ENCODE data around the gene BPI.
"Not testable (repeated sequence)": the region's sequence is repeated elsewhere in the genome, so short reads cannot be mapped to it uniquely, and the experiment has no call there.

The BPI gene

DNA sequence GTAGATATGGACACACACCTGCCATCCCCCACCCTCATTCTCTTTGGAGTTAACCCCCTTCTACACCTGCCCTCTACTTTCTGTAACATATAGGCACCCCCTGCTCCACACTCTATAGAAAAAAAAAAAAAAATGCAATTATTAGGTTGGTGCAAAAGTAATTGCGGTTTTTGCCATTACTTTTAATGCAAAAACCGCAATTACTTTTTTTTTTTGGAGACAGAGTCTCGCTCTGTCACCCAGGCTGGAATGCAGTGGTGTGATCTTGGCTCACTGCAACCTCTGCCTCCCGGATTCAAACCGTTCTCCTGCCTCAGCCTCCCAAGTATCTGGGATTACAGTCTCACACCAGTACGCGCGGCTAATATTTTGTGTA is 35.6 kb downstream of the BPI start:
- DNase-seq = not testable (repeated sequence)

DNA sequence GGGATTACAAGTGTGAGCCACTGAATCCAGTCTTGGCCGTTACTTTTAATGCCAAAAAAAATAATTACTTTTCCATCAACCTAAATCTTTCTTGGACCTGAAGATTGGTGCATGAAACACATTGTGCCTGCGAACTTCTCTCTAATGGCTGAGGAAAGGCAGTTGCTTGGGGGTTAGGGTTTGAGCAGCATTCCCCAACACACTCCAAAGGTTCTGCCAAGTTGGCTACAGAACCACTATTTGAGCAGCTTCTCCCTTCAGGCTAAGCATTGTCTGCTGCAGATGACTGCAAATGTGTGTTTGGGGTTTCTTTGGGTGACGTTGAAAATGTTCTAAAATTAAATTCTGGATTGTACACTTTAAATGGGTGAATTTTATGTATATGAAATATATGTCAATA is 36.0 kb downstream of the BPI start:
- DNase-seq = no peak

DNA sequence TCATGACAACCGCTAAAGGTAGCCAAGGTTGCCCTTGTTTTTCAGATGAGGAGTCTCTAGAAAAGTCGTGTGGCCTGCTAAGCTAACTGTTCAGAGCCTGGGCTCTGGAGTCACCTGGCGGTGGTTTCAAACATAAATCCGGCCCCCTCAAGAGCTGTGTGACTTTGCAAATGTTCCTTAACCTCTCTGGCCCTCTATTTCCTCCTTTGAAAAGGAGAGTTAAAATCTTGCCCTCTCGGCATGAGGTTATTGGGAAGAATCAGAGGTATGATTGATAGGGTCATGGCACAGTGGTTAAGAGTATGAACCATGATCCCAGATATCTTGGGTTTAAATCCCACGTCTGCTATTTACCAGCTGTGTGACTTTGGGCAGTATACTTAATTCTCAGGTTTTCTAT is 36.7 kb downstream of the BPI start:
- DNase-seq = no peak

DNA sequence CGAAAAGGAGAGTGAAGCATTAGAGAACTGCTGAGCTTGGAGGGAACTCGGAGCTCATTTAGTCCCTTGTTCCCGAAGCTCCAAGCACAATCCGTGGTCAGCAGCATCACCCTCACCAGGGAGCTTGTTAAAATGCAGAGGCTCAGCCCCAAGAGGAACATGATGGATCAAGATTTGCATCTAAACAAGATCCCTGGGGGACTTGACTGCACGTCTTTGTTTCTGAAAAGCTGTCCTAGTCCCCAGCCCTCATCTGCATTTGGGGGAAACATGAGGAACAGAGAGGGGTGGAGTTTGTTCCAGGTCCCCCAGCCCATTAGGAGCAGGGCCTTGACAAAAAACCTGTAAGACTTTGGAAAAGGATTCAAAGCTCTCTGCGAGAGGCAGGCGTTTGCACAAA is 38.3 kb downstream of the BPI start:
- DNase-seq = no peak

DNA sequence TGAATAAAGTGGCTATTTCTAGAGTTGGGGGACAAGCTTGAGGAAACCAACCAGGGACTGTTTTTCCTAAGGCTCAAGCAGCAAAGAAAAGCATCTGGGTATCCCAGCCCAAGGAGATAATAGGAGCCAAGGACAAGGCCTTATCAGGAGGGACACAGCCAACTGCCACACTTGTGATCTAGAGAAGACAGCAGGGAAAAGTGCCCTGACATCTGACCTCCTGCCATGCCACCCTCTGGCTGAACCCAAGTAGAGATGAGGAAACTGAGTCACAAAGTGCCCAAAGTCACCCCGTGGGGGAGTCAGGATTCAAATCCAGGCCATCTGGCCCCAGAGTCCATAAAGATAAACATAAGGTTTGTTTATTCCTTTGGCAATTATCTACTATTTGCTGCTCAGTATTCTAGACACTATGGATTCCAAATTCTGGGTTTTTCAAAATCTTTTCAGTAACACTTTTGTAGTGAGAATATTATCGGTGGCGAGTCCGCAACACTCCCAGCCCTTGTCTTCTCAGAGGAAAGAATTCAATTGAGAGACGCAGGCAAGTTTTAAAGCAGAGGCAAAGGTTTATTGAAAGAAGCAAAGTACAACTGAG is 38.9 kb downstream of the BPI start:
- DNase-seq = no peak

DNA sequence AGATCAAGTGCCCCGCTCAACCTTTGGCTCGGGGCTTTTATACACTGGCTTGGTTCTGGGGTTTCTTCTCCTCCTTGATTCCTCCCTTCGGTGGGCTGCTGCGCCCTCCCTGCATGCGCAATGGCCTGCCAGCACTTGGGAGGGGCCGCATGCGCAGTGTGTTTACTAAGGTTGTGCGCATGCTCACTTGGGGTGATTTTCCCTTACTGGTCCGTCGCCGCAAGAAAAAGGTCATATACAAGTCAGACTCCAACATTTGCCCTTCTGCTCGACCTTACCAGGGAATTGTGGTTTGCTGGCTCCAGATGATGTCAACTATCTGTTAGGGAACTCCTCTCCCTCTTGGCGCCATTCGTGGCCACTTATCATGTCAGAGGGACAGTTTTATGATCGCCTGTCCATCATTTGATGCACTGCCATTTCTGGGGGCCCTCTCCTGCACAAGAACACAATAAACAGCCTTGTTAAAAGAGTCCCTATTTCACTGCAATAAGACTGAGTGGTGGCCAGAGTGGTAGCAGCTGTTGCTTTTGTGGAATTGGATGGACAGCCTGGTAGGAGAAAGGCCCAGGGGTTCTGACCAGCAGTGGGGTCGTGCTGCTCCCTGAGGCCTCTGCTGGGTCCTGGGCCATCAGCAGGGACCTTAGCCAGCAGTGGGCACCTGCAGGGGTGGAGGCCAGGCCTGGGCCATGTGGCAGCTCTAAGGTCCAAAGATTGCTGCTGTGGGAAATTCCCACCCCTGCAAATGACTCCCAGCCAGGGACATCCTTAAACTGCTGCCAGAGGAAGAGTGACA is 39.6 kb downstream of the BPI start:
- no peak for DNase-seq

DNA sequence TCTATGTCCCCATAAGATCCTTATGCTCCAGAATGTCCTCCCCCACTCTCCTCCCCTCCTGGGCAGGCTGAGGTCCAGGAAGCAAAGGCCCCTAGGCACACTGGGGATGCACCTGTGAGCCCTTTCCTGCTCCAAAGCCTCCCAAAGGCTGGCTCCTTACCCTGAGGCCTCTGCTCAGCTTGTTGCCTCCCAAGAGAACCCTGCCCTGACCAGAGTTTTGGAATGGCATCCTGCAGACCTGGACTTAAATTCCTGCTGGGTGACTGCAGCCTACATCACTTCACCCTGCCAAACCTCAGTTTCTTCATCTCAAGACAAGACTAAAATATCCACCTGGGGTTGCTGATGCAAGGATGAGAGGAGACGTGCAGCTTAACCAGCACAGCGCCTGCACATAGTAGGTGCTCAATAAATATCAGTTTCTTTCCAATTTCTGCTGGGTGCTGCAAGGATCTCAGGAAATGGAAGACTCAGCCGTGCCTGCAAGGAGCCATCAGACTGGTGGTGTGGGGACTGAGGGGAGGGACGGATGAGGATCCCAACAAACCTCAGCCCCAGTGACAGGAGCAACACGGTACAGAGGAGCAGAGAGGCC is 40.2 kb downstream of the BPI start:
- no peak for DNase-seq

DNA sequence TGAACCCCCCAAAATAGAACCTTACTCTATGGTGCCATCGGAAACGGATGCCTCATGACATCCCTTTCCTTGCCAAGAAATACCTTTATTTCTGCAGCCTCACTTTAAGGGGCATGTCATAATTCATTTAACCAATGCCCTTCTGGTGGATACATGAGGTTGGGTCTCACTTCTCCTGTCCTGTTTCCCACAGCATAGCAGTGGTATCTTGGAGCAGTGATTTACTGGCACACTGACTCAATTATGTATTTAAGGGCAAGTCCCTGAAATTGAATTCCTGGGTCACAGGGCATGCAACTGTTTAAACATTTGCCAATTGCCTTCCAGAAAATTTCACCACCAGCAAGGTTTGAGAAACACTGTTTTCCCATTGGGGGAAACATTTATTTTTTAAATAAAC is 41.7 kb downstream of the BPI start:
- no peak for DNase-seq

DNA sequence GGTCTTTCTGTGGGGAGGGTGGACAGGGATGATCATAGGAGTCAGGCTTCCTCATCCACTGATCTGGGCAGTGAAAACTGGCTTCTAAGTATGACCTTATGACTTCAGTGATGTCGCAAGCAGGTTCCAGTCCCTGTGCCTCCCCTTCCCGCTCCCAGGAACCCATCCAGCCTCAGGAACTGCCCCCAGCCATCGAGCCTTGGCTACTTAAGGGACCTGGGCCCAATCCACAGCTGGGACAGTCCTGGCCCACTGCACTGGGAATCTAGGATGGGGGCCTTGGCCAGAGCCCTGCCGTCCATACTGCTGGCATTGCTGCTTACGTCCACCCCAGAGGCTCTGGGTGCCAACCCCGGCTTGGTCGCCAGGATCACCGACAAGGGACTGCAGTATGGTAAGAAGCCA is 42.3 kb downstream of the BPI start, which contains the start of gene LBP:
LBP (plus strand) TSS at position 236 of the 405 bp plus-strand sequence; CDS start at position 271, 35 bp downstream.
- DNase-seq = no peak

DNA sequence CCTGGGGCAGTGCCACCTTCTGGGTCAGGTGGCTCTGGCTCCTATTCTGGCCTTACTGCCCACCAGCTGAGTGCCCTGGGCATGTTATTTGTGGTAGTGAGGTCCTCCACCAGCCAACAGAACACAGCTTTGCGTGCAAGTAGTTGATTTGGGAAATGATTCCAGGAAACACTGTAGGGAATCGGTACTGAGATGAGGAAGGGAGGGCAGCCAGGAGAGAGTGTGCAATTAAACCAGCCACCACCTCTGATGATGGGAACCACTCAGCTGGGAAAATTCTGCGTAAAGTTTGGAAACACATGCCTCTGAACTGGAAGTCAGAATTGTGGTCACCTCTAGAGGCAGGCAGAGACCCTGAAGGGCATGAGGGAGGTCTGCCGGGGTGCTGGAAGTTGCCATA is 42.8 kb downstream of the BPI start:
- no peak for DNase-seq

DNA sequence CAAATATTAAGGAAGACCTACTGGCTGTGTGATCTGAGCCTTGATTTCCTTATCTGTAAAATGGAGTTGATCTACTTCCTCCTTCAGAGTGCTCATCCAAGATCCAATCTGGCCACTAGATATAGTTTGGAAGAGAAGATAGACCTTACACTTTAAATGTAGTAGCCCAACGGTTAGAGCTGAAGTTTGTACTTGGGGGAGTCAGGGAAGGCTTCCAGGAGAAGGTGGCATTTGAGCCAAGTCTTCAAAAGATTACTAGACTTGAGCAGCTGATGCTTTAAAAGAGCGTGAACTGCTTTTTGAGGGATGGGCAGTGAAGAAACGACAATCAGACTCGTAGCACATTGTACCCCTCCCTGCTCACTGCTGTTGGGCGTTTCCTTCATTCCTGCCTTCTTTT is 45.9 kb downstream of the BPI start:
- no peak for DNase-seq

DNA sequence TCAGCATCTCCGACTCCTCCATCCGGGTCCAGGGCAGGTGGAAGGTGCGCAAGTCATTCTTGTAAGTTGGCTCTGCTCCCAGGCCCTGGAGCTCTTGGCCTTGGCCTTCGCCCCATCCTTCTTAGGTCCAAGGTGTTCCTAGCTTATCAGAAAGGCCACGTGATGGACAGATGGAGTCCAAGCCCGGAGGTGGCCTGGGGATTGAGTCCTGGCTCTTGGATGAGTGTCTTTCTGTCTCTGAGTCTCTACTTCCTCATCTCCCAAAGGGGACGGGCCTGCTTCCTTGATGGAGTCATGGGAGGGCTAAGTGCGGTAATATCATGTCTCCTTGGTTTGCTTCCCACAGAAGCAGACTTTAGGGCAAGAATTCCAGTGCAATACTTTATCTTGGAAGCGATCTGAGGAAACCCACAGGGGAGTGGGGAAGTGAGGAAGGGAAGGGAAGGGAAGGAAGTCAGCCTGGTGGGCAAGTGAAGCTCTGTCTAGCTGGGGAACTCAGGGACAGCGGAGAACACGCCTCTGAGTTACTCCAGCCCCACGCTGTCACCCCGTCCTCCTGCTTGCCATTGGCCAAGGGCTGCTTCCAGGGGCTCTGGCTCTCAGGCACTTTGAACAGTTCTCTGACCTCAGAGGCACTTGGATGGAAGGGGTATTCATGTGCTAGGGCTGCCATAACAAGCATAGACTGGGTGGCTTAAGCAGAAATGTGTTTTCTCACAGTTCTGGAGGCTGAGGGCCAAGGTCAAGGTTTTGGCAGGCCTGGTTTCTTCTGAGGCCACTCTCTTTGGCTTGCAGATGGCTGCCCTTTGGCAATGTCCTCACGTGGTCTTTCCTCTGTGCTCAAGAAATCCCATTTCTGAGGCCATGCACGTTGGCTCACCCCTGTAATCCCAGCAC is 47.2 kb downstream of the BPI start:
- DNase-seq = no peak

DNA sequence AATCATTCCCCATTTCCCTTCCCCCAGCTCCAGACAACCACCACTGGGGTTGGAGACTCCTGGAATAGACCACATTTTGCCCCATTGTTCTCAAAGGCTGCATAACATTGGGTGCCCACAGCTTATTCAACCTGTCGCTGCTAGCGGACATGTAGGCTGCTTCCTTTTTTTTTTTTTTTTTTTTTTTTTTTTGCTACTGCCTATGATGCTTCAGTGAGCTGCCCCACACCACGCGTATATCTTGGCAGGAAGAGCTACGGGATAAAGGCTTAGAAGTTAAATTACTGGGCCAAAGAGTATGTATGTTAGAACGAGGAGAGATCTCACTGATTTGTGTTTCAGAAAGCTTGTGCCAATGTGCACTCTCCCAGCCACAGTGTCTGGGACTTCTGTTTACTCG is 49.4 kb downstream of the BPI start:
- no peak for DNase-seq

DNA sequence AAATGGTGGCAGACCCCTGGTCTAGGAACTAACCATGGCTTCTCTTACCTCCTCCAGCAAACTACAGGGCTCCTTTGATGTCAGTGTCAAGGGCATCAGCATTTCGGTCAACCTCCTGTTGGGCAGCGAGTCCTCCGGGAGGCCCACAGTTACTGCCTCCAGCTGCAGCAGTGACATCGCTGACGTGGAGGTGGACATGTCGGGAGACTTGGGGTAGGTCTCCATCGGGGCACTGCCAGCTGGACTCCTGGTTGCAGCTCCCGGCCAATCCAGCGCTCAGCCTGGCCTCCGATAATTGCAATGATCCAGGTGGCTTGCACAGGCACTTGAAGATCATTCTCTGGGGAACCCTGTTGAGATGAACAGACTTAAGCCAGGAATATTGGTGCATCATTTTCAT is 50.3 kb downstream of the BPI start:
- no peak for DNase-seq

DNA sequence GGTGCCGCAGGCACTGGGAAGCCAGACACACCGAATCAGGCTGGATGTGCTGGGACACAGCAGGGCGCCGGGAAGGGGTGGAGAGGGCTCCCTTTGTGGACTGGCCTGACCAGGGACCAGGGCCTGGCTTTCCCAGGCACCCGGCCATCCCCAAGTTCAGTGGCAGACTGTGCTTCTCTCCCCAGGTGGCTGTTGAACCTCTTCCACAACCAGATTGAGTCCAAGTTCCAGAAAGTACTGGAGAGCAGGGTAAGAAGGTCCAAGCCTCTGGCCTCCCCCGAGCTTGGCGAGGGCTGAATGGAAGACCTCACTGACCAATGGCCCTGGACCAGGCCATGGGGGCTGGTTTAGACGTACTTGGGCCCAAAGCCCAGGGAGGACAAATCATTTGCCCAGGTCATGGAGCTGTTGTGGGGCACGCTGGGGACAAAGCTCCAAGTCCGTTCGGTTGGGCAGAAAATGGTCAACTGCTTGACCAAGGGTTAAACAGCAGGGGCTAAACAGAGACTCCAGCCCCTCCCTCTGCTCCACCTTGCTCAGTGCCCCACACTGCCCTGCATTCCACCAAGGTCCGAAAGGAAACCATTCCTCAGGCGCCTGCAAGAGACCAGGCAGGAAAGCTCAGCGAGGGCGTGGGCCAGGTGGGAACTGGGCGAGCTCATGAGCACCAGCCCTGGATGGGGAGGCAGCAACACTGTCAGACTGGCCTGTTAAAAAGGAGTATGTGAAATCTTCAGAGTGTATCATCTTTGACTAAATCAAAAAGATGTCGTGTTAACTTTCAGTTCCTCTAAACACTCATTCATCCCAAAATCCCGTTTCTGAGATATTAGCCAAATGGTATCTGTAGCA is 51.4 kb downstream of the BPI start:
- no peak for DNase-seq

DNA sequence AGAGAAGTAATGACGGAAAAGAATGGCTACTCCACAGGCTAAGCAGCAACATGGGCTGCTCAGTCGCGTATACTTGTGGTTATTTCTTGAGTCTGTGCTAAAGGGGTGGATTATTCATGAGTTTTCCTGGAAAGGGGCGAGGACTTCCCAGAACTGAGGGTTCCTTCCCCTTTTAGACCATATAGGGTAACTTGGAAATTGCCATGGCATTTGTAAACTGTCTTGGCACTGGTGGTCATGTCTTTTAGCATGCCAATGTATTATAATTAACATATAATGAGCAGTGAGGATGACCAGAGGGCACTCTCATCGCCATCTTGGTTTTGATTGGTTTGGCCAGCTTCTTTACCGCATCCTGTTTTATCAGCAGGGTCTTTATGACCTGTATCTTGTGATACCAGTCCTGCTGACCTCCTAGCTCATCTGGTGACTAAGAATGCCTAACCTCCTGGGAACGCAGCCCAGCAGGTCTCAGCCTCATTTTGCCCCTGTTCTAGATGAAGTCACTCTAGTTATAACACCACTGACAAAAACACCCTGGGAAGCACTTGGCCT is 53.8 kb downstream of the BPI start:
- DNase-seq = no peak

DNA sequence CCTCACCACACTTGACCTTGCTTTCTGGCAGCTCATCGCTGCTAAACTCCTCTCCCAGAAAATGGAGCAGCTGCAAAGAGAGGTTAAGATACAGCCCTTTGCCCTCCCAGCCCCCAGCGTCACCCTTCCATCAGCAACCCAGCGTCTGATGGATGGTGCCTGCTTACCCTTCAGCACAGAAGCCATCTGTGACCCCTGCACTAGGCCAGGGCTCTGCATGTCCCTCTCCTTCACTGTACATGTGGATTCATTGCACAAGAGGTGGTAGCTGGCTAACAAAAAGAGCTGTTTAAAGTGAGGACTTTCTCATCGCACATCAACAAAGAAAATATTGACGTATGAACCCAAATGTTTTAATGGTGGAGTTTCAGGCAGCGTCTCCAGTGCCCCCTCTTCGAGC is 54.6 kb downstream of the BPI start:
- DNase-seq = no peak

DNA sequence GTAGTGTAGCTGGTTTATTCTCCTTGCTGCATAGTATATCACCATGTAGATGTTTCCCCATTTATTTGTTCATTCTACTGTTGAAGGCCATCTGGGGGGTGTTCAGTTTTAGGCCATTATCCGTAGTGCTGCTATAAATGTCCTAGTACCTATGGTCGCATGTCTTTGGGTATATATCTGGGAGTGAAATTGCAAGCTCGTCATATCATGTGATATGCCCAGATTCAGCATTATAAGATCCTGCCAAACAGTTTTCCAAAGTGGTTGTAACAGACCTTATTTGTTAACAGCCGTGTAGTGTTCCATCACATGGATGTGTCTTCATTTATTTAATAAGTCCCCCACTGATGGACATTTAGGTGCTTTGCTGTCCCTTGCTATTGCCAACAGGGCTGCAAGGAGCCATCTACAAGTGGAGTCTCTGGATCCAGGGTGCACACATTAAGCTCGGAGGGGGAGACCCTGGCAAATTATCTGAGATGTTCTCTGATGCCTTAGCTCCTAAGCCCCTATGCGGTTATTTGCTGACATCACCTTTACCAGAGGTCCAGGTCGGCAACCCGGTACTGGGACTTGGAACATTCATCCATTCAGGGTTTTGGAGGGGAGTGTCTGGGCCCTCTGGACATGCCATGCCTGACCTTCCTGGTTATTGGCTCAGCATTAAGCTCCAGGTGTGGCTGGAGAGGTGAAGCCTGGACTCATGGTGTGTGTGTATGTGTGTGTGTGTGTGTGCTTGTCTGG is 59.2 kb downstream of the BPI start:
- DNase-seq = no peak

DNA sequence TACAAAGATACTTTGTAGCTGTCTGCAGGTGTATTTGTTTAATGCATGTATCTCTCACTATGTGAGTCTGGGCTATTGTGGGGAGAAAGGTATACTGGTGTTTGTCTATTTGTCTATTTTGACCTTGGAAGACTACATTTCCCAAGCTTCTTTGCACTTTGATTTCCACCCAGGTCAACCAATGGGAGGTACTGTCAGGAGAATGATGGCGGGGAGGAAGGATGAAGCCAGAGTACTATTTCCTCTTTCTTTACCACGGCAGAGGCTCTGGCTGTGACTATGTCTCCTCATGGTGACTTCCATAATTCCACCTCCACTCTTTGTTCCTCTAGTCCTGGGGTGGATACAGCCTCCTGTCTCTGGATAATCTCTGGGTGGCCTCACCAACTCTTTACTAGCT is 65.4 kb downstream of the BPI start:
- DNase-seq = no peak

DNA sequence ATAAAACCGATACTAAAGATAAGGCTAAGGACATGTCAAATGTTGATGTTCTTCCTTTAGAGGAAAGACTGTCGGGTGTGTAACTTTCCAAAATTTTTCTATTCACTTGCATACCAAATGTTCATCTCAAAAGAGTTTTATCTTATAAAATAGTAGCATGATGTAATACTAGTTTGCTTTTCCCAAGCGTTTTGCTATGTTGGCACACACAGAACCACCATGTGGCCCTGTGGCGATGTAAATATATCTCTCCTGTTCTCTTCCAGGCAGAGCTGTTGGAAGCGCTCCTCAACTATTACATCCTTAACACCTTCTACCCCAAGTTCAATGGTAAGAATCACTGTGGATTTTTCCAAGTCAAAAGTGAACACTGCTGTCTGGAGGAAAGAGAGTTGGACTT is 68.8 kb downstream of the BPI start:
- no peak for DNase-seq

DNA sequence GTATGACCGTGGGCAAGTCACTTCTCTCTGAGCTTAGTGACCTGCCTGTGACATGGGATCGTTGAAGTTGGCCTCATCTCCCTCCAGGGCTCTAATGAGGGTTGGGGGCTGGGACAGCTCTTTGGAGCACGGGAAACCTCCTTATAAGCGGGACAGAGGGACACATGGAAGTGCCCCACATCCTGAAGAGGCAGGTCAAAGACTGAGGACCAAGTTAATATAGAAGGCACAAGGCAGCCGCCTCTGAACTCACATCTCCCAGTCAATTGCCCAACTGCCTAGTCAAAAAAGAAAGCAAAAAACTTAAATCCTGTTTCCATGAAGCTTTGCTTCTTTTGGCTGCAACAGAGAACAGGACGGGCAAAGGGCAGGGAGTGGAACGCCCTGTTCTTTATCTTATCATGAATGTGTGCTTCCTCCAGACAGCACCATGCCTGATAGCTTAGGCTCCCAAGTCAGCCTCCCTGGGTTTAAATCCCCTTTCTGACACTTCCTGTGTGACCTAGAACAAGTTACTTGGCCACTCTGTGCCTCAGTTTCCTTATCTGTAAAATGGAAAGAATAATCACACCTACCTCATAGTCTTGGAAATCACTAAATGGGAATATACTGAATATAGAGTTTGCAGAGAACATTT is 69.4 kb downstream of the BPI start:
- no peak for DNase-seq
